ENCODE data around the gene ARHGAP8. TPM values are rescaled to one million over a fixed set of nuclear protein-coding genes. Genes with fewer than 3 reads are reported as not detected.

Gene ARHGAP8
- total and polyA plus RNA-seq, 2 donors (not counting 1 experiment from before 2014, with no cell fraction given): 0.37 TPM; not detected in 1

- Histone ChIP-seq H3K27me3 (replicated peaks in 1 of 4; ENCODE audit: control extremely low read depth in 1 of 4, control insufficient read depth in 3 of 4, insufficient read depth in 4 of 4, low read length in 3 of 4) (no peaks in the 10 kb centered on the region), H3K4me3 (ENCODE audit: control extremely low read depth in 1 of 5, extremely low read depth in 1 of 5, insufficient read depth in 1 of 5, low read depth in 2 of 5, low read length in 4 of 5) (no peak overlapping the region), H3K4me1 (ENCODE audit: control insufficient read depth in 2 of 2, insufficient read depth in 2 of 2, low read length in 2 of 2) (no peaks in the 10 kb centered on the region), H3K4me2 (replicated peaks; ENCODE audit: low read depth, low read length, poor library complexity, severe bottlenecking) (no peak overlapping the region), H3K36me3 (replicated peaks in 1 of 2; ENCODE audit: control extremely low read depth in 1 of 2, control insufficient read depth in 1 of 2, extremely low read depth in 1 of 2, insufficient read depth in 2 of 2, low read length in 1 of 2) (no peaks in the 10 kb centered on the region), H4K20me1 (ENCODE audit: control insufficient read depth, insufficient read depth, low read length, poor library complexity, severe bottlenecking) (no peaks in the 10 kb centered on the region), H3K9me3 (ENCODE audit: control extremely low read depth in 1 of 3, control insufficient read depth in 2 of 3, insufficient read depth in 1 of 3, low read length in 2 of 3) (peaks cover 0 to 3% (median 0%) of the 10 kb centered on the region in 3 donors), H3K27ac (ENCODE audit: low read length in 2 of 2) (no peak overlapping the region), H3K9ac (ENCODE audit: low read length) (no peak overlapping the region), H2AFZ (ENCODE audit: insufficient read depth, low read depth, low read length, poor library complexity, severe bottlenecking) (no peak overlapping the region), H3K79me2 (ENCODE audit: control insufficient read depth, insufficient read depth, low read length) (no peaks in the 10 kb centered on the region)
- H3K4me1 Mint-ChIP-seq: no peaks in the 10 kb centered on the region
- H3K27me3 Mint-ChIP-seq: no peaks in the 10 kb centered on the region
- H3K4me3 Mint-ChIP-seq: no peak overlapping the region
- intact Hi-C loops (cut with micrococcal nuclease): no loop called here
- WGBS (ENCODE audit: insufficient coverage): 72% methylated on average over 13 of the region's 13 CpGs
- TF ChIP-seq CTCF (IDR thresholded peaks at IDR 0.05) (no peak), EZH2 (IDR thresholded peaks at IDR 0.05; ENCODE audit: borderline replicate concordance, insufficient read depth, low read depth, low read length, poor library complexity, severe bottlenecking) (no peak)
- no peaks in the 10 kb centered on the region for H3K9me3 Mint-ChIP-seq (ENCODE audit: insufficient read depth)
- ChIA-PET CTCF (no interaction called here), POLR2A (no interaction called here)
- H3K27ac Mint-ChIP-seq: no peak overlapping the region
- DNase-seq (no peak), ATAC-seq (ENCODE audit: low read depth) (no peak)
Measured at GRCh38 chr22:44892243-44892642, 139.9 kb downstream of the ARHGAP8 start.

GRCh38 chr22:44892803-44893730 lies 140.7 kb downstream of the ARHGAP8 start:
- H3K36me3 ChIP-seq (replicated peaks in 1 of 2; ENCODE audit: control extremely low read depth in 1 of 2, control insufficient read depth in 1 of 2, extremely low read depth in 1 of 2, insufficient read depth in 2 of 2, low read length in 1 of 2): no peaks in the 10 kb centered on the region
- H3K4me3 ChIP-seq (ENCODE audit: control extremely low read depth in 1 of 5, extremely low read depth in 1 of 5, insufficient read depth in 1 of 5, low read depth in 2 of 5, low read length in 4 of 5): no peak overlapping the region
- H3K4me1 ChIP-seq (ENCODE audit: control insufficient read depth in 2 of 2, insufficient read depth in 2 of 2, low read length in 2 of 2): no peaks in the 10 kb centered on the region
- no peaks in the 10 kb centered on the region for H3K4me1 Mint-ChIP-seq
- no peak overlapping the region for H3K4me3 Mint-ChIP-seq
- 93% methylated on average over 11 of the region's 20 CpGs for WGBS (ENCODE audit: insufficient coverage)
- no peaks in the 10 kb centered on the region for H3K27me3 Mint-ChIP-seq
- no peak overlapping the region for H2AFZ ChIP-seq (ENCODE audit: insufficient read depth, low read depth, low read length, poor library complexity, severe bottlenecking)
- intact Hi-C loops (cut with micrococcal nuclease): no loop called here
- no peak overlapping the region for H3K27ac Mint-ChIP-seq
- ChIA-PET POLR2A (no interaction called here), CTCF (no interaction called here)
- no peak overlapping the region for H3K27ac ChIP-seq (ENCODE audit: low read length in 2 of 2)
- no peak overlapping the region for H3K9ac ChIP-seq (ENCODE audit: low read length)
- H4K20me1 ChIP-seq (ENCODE audit: control insufficient read depth, insufficient read depth, low read length, poor library complexity, severe bottlenecking): no peaks in the 10 kb centered on the region
- TF ChIP-seq EZH2 (IDR thresholded peaks at IDR 0.05; ENCODE audit: borderline replicate concordance, insufficient read depth, low read depth, low read length, poor library complexity, severe bottlenecking) (no peak), CTCF (IDR thresholded peaks at IDR 0.05) (no peak)
- no peak overlapping the region for H3K4me2 ChIP-seq (replicated peaks; ENCODE audit: low read depth, low read length, poor library complexity, severe bottlenecking)
- ATAC-seq (ENCODE audit: low read depth) (no peak), DNase-seq (no peak)
- peaks cover 0 to 3% (median 0%) of the 10 kb centered on the region in 3 donors for H3K9me3 ChIP-seq (ENCODE audit: control extremely low read depth in 1 of 3, control insufficient read depth in 2 of 3, insufficient read depth in 1 of 3, low read length in 2 of 3)
- H3K79me2 ChIP-seq (ENCODE audit: control insufficient read depth, insufficient read depth, low read length): no peaks in the 10 kb centered on the region
- H3K9me3 Mint-ChIP-seq (ENCODE audit: insufficient read depth): no peaks in the 10 kb centered on the region
- H3K27me3 ChIP-seq (replicated peaks in 1 of 4; ENCODE audit: control extremely low read depth in 1 of 4, control insufficient read depth in 3 of 4, insufficient read depth in 4 of 4, low read length in 3 of 4): no peaks in the 10 kb centered on the region

Data from B cell (primary cell).